HG03354 (cell line): ENCODE measurements around the gene DDX10.
"Not testable (repeated sequence)": the region's sequence is repeated elsewhere in the genome, so short reads cannot be mapped to it uniquely, and the experiment has no call there.

ENCODE experiments used
- ATAC-seq: cut with Tn5 transposase; IDR thresholded peaks from one replicate; pipeline ENCODE4 v1.9.1; 2021; ENCODE audit warnings: mild to moderate bottlenecking; ENCODE audit not compliant: unreplicated experiment, poor library complexity, severe bottlenecking

The DDX10 gene

DNA sequence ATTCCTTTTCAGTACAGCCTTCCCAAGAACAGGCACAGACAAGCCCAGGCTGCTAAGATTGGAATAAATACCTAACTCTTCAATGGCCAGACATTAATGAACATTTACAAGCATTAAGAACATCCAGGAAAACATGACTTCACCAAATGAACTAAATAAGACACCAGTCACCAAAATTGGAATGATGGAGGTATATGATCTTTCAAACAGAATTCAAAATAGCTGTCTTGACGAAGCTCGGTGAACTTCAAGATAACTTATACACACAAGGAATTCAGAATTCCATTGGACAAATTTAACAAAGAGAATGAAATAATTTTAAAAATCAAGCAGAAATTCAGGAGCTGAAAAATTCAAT is 16.4 kb upstream of the DDX10 start:
- ATAC-seq = no peak

DNA sequence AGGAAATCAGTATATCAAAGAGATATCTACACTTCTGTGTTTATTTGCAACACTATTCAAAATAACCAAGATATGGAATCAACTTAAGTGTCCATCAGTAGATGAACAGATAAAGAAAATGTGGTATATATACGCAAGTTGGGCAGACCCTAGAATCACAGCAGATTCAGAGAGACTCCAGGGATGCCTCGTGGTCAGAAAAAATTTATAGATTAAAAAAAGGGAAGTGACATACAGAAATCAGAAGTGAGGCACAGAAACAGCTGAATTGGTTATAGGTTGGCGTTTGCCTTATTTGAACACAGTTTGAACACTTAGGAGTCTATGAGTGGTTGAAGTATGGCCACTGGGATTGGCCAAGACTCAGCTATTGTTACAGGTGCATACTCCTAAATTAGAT is 10.8 kb upstream of the DDX10 start:
- ATAC-seq = not testable (repeated sequence)

DNA sequence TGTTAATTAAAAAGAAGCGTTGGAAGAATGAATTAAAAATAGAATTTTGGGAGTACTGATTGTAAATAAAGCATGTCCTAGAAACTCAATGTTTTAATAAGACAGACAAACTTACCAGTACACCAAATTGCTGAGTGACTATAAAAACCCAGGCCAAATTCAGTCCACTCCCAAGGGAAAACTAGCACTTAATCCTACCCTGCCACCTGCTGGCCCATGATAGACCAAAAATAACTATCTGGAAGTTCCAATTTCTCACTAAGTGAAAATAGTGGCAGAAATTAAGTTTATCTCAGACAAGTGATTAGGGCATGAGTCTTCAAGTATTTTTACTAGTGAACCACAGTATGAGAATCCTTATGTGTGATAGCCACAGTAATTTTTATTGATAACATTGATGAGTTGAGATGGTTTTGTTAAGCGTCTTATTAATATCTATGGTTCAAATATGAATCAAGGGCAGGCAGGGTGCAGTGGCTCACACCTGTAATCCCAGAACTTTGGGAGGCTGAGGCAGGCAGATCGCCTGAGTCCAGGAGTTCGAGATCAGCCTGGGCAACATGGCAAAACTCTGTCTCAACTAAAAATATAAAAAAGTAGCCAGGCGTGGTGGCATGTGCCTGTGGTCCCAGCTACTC is 9.8 kb upstream of the DDX10 start:
- no peak for ATAC-seq

DNA sequence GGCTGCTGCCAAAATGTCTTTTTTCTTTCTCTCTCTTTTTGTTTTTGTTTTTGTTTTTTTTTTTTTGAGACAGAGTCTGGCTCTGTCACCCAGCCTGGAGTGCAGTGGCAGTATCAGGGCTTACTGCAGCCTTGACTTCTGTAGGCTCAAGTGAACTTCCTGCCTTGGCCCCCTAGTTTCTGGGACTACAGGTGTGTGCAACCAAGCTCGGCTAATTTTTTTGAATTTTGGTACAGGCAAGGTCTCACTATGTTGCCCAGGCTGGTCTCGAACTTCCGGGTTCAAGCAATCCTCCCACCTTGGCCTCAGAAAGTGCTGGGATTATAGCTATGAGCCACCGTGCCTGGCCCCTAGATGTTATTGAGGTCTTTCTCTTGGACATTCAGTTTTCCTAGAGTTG is 2.2 kb upstream of the DDX10 start:
- ATAC-seq = peak; percentile 46

DNA sequence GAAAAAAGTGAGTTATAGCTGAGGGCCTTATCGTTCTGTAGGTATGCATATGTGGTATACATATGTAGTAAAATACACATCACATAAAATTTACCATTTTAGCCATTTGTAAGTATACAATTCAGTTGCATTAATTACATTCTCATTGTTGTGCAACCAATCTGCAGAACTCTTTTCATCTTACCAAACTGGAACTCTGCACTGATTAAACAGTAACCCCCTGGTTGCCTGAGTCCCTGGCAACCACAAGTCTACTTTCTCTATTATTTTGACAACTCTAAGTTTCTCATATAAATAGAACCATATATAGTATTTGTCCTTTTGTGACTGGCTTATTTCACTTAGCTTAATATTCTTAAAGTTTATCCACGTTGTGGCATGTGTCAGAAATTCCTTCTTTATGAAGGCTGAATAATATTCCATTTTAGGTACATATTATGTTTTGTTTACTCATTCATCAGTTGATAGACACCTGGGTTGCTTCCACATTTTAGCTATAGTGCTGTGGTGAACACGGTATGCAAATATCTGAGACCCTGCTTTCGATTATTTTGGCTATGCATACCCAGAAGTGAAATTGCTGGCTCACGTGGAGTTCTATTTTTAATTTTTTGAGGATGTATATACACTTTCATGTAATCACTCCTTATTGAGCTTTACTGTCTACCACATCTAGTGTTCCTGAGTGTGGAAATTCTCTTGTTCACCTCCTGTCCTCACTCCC is 1.6 kb upstream of the DDX10 start:
- peak; percentile 70 for ATAC-seq

DNA sequence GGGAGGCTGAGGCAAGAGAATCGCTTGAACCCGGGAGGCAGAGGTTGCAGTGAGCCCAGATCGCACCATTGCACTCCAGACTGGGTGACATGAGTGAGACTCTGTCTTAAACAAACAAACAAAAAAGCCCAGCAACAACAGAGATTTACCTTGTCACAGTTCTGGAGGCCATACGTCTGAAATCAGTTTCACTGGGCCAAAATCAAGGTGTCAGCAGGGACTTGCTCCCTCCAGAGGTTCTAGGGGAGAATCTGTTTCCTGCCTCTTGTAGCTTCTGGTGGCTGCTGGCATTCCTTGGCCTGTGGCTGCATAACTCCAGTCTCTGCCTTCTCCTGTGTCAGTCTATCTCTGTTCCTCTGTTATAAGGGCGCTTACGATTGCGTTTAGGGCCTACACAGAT is 1.5 kb downstream of the DDX10 start:
- no peak for ATAC-seq

DNA sequence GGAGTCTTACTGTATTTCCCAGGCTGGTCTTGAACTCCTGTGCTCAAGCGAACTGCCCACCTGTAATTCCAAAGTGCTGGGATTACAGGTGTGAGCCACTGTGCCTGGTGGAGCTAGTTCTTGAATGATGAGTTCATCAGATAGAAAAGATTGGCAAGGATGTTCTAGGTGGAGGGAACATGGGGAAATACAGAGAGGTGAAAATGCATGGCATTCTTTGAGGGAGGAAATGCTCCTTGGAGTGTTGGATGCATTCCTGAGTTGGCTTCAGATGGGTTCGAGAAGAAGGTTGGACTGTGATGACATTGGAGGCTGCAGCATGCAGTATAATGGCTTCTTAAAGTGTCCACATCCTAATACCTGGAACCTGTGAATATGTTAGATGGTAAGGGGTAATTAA is 4.4 kb downstream of the DDX10 start:
- ATAC-seq = no peak

DNA sequence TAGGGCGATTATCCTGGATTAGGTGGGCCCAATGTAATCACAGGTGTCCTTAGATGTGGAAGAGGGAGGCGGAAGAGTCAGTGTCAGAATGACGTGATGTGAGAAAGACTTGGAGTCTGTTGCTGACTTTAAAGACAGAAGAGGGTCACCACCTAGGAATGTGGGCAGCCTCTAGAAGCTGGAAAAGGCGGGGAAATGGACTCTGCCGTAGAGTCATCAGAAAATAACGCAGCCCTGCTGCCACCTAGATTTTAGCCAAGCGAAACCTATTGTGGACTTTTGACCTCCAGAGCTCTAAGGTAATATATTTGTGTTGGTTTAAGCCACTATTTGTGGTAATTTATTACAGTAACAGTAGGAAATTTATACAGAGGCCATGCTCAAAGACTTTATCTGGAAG is 4.8 kb downstream of the DDX10 start:
- ATAC-seq = no peak

DNA sequence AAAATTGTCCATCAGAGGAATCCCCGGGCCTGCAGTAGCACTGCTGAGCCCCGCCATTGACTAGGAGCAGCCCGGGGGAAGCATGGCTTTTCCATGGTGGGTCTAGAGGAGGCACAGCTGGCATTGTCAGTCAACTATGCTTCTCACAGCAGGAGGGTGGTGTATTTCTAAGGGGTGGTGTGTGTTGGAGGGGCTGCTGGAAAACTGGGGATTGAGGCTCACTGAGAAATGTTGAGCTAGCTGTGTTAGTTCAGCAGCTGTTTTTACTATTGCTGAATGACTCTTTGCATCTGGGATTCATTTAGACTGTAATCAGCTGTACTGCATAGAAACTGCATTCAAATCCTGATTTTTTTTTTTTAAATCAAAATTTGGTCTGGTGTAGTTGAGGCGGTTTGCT is 5.6 kb downstream of the DDX10 start:
- ATAC-seq = no peak

DNA sequence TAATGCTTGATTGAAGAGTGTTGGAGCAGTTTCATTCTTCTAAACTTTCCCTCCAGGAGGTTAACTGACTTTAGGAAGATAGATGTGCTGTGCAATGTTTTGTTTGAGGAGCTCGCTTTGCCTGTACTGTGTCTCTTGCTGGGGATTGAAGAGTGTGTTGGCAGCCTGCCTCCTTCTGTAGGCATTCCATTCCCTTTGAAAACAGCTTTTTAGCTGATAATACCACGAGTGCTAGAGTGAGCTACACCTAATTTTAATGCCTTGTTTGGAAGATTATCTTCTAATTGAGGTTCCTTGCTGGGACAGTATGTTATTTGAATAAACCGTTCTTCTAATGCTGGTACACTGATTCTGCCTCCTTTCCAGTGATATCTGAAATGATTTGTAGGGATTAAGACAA is 7.2 kb downstream of the DDX10 start:
- ATAC-seq = no peak

DNA sequence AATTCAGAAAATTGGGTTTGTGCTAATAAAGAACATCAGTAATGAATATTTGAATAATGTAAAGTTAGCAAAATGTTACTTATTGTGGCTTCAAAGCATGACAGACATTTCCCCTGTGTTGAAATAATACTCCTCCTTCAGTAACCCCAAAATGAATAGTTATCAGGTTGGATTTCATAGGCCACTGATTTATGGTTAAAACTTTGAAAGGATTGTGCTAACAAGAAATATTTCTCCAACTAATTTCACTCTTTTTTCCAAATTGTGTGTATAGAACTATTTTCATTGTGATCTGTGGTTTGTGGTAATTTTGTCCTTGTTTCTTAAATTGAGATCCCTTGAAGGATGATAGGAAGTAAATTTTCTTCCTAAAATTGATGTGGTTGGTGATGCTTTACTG is 7.9 kb downstream of the DDX10 start:
- ATAC-seq = no peak

DNA sequence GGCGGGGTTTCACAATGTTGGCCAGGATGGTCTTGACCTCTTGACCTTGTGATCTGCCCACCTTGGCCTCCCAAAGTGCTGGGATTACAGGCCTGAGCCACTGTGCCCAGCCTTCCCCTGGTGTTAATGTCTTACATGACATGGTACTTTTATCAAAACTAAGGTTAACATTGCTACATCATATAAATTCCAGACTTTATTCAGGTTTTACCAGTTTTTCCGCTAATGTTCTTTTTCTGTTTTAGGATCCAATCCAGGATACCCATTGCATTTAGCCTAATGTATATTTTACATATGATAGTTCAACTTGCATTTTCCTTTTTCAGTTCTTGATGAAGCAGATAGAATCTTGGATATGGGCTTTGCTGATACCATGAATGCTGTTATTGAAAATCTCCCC is 14.2 kb downstream of the DDX10 start:
- no peak for ATAC-seq

DNA sequence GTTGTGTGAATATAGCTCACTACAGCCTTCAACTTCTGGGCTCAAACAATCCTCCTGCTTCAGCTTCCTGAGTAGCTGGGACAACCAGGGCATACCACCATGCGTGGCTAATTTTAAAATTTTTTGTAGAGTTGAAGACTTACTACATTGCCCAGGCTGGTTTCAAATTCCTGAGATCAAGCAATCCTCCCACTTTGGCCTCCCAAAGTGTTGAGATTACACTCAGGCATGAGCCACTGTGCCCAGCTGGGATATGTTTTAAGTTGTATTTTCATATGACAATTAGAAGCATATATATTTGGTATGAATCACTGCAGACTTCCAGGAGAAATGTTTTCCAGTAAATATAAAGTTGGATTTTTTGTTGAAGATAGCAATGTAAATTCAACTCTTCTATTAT is 15.4 kb downstream of the DDX10 start:
- no peak for ATAC-seq

DNA sequence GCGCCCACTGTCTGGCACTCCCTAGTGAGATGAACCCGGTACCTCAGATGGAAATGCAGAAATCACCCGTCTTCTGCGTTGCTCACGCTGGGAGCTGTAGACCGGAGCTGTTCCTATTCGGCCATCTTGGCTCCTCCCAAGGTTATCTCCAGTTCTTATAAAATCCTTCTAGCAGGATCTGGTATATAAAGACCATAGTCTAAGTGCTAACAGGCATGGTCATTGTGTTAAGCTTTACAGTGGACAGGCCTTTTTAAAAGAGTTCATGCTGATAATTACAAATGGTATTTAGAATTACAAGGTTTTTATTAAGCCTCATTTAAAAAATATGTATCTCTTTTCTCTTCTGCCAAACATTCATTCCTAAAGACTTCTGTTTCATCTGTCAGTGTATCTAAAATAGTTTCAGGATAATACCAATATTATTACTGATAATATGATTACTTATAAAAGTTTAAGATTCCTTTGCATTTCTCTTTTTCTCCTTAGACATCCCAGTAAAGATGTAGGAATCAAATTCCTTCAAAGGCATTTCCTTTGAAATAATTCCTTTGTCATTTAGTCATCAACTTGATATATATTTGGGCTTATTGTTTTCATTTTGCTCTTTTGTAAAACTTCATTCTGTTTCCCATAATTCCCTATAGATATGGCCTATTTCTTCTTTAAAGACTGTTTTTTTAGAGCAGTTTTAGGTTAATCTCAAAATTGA is 20.7 kb downstream of the DDX10 start:
- ATAC-seq = no peak

DNA sequence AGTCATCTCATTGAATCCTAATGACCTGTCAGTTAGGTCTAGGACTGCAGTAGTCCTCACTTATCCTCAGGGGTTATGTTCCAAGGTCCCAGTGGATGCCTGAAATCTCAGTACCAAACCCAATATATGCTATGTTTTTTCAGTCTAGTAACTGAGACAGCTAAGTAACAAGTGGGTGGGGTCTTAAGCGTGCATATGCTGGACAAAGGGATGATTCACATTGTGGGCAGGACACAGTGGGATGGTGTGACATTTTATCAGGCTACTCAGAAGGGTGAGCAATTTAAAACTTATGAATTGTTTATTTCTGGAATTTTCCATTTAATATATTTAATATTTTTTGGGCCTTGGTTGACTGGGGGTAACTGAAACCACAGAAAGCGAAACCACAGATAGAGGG is 29.0 kb downstream of the DDX10 start:
- ATAC-seq = no peak

DNA sequence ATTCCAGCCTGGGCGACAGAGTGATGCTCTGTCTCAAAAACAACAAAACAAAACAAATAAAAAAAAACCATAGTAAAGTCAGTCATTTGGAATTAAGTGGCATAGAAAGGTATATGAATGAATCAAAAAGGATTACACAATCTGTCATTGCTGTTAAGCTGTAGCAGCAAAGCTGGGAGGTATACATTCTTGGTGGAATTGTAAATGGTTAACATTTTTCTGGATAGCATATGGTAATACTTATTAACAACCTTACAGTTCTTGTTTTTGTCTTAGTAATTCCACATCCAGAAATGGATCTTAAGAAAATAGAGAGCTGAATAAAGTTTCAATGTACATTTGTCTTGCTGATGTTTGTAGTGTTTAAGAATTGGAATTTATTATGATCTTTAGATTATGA is 30.0 kb downstream of the DDX10 start:
- ATAC-seq = no peak

DNA sequence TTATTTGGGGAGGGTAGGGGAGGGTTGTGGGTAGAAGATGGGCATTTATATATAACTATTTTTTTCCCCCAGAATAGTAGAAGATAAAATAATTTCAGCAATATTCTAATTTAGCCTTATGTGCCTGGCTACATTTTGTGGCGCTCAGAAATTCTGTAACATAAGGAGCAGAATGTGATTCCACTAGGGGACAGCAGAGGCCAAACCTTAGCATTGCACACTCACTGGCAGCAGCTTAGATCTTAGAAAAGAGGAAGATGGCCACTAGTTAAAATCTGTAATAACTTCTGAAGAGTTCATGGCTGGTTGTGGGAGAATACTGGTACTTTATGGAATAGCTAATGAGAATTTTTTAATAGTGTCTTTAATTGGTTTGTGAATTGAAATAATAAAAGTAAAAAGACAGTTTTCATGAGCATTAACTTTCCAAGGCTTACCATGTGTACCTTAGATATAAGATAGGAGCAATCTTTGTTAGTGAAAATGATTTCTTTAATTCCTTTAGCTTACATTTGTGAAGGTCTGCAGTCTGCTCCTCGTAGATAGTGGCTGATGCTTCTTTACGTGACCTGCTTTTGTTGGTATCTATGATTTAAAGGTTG is 33.1 kb downstream of the DDX10 start:
- ATAC-seq = peak; percentile 81

DNA sequence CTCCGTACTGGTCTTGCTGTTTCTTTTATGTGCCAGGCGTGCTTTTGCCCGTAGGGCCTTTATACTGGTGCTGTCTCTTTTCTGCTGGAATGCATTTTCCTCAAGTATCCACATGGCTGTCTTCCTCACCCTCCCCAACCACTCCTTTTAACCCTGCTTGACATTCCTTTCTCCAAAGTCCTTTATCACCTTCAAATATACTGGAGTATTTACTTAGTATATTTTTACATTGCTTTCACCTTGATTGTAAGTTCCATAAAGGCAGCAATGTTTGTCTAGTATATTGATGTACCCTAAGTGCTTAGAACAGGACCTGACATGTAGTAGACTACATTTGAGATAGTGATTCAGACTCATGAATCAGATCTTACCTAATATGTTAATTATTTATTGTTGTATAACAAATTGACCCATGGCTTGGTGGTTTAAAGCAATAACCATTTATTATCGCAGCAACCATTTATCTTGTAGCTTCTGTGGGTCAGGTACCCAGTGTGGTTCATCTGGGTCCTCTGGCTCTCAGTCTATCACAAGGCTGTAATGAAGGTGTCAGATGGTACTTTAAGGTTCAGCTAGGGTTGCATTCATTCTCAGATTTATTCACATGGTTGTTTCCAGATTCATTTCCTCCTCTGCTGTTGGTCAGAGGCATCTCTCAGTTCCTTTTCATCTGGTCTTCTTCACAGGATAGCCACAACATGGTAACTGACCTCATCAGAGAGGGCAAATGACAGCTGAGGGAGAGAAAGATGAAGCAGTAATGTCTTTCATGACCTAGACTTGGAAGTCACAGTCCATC is 34.2 kb downstream of the DDX10 start:
- peak; percentile 79 for ATAC-seq

DNA sequence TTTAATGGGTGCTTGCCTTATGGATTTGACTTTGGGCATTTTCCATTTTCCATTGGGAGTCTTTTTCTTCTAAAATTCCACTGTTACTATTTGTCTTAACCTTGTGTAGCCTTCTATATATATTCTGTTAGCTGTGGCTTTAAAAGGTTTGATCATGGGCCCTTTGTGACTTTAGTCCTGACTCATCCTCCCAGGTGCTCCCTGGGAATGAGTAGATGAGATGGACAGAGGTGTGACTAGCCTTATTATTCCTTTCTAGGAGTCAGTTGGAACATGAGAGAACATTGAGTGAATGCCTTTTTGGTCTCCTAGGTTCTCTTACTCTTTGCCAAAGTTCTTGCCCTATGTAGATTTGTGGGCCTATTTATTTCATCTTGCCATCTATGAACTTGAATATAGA is 39.0 kb downstream of the DDX10 start:
- ATAC-seq = no peak

DNA sequence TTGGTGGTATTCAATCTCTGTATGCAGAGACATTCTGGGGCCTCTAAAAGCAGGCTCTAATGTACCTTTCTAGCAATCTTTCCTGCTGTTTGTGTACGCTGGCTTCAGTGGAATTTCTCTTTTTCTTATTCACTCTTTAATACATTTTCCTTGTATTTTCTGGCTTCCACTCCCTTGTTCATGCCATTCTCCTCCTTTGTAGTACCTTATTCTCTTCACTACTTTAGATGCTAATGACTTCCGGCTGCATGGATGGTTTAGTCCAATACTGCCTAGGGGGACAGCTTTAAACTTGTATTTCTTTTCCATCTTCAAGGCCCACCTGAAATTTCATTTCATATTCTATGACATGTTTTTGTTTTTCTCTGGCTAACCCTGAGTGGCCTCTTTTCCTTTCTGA is 40.2 kb downstream of the DDX10 start:
- no peak for ATAC-seq
